ENCODE measurements around the gene ARHGDIB. TPM values are rescaled to one million over a fixed set of nuclear protein-coding genes. Genes with fewer than 3 reads are reported as not detected.
A peak's percentile ranks its signal among the peaks of the same experiment; 100 is the strongest.

The ARHGDIB gene
- total RNA-seq, 2 experiments from 2014 or later: 1,212 to 1,244 TPM

GRCh38 chr12:14931791-14932560, 29.4 kb downstream of the ARHGDIB start:
- H3K27ac Mint-ChIP-seq: no peak overlapping the region
- POLR2A ChIA-PET: interaction anchor here (0.7 kb wide), 3 partner anchors 20 to 1901 kb away, joined by 3 to 5 read pairs (median 5); no protein-coding TSS in a partner anchor
- H3K4me3 Mint-ChIP-seq: no peak overlapping the region
- no peaks in the 10 kb centered on the region for H3K9me3 Mint-ChIP-seq
- H3K36me3 Mint-ChIP-seq: peaks cover 47% of the 10 kb centered on the region
- DNase-seq (no peak), ATAC-seq (ENCODE audit: low read depth) (no peak)
- no peaks in the 10 kb centered on the region for H3K27me3 Mint-ChIP-seq
- no peaks in the 10 kb centered on the region for H3K4me1 Mint-ChIP-seq

GRCh38 chr12:14931359-14931758, 30.0 kb downstream of the ARHGDIB start:
- no peaks in the 10 kb centered on the region for H3K9me3 Mint-ChIP-seq
- ATAC-seq (ENCODE audit: low read depth): no peak
- no peaks in the 10 kb centered on the region for H3K27me3 Mint-ChIP-seq
- H3K4me1 Mint-ChIP-seq: no peaks in the 10 kb centered on the region
- DNase-seq: no peak
- POLR2A ChIA-PET: interaction anchor here (0.7 kb wide), 3 partner anchors 21 to 1901 kb away, joined by 3 to 5 read pairs (median 5); no protein-coding TSS in a partner anchor
- H3K4me3 Mint-ChIP-seq: no peak overlapping the region
- H3K36me3 Mint-ChIP-seq: peaks cover 45% of the 10 kb centered on the region
- no peak overlapping the region for H3K27ac Mint-ChIP-seq

GRCh38 chr12:14930299-14930698, 31.1 kb downstream of the ARHGDIB start:
- no peak overlapping the region for H3K4me3 Mint-ChIP-seq
- no peak for DNase-seq
- no peak for ATAC-seq (ENCODE audit: low read depth)
- no peak overlapping the region for H3K27ac Mint-ChIP-seq
- no peaks in the 10 kb centered on the region for H3K4me1 Mint-ChIP-seq
- peaks cover 45% of the 10 kb centered on the region for H3K36me3 Mint-ChIP-seq
- H3K9me3 Mint-ChIP-seq: no peaks in the 10 kb centered on the region
- POLR2A ChIA-PET: no interaction called here
- H3K27me3 Mint-ChIP-seq: no peaks in the 10 kb centered on the region

- Mint-ChIP-seq H3K27ac (no peak overlapping the region), H3K4me1 (no peaks in the 10 kb centered on the region), H3K27me3 (no peaks in the 10 kb centered on the region), H3K9me3 (no peaks in the 10 kb centered on the region), H3K36me3 (peaks cover 45% of the 10 kb centered on the region), H3K4me3 (no peak overlapping the region)
- DNase-seq (no peak), ATAC-seq (ENCODE audit: low read depth) (no peak)
- POLR2A ChIA-PET: no interaction called here
These were observed 32.5 kb downstream of the ARHGDIB start for GRCh38 chr12:14928931-14929330.

GRCh38 chr12:14927267-14927666, 34.1 kb downstream of the ARHGDIB start:
- peaks cover 39% of the 10 kb centered on the region for H3K36me3 Mint-ChIP-seq
- no peaks in the 10 kb centered on the region for H3K4me1 Mint-ChIP-seq
- H3K27ac Mint-ChIP-seq: no peak overlapping the region
- POLR2A ChIA-PET: interaction anchor here (0.9 to 1.2 kb wide), 2 partner anchors 8 to 25 kb away, joined by 3 read pairs; no protein-coding TSS in a partner anchor
- ATAC-seq (ENCODE audit: low read depth) (no peak), DNase-seq (no peak)
- H3K27me3 Mint-ChIP-seq: no peaks in the 10 kb centered on the region
- no peak overlapping the region for H3K4me3 Mint-ChIP-seq
- H3K9me3 Mint-ChIP-seq: no peaks in the 10 kb centered on the region

- peaks cover 17% of the 10 kb centered on the region for H3K4me1 Mint-ChIP-seq
- POLR2A ChIA-PET: no interaction called here
- DNase-seq: no peak
- no peaks in the 10 kb centered on the region for H3K9me3 Mint-ChIP-seq
- no peaks in the 10 kb centered on the region for H3K27me3 Mint-ChIP-seq
- H3K36me3 Mint-ChIP-seq: peaks cover 43% of the 10 kb centered on the region
- H3K27ac Mint-ChIP-seq: no peak overlapping the region
- H3K4me3 Mint-ChIP-seq: no peak overlapping the region
- ATAC-seq (ENCODE audit: low read depth): no peak
These were observed 36.9 kb downstream of the ARHGDIB start for GRCh38 chr12:14924541-14924940.

- no peaks in the 10 kb centered on the region for H3K9me3 Mint-ChIP-seq
- ATAC-seq (ENCODE audit: low read depth): no peak
- peaks cover 48% of the 10 kb centered on the region for H3K36me3 Mint-ChIP-seq
- POLR2A ChIA-PET: no interaction called here
- no peak overlapping the region for H3K27ac Mint-ChIP-seq
- peaks cover 20% of the 10 kb centered on the region for H3K4me1 Mint-ChIP-seq
- no peaks in the 10 kb centered on the region for H3K27me3 Mint-ChIP-seq
- DNase-seq: no peak
- H3K4me3 Mint-ChIP-seq: no peak overlapping the region
These were observed 37.5 kb downstream of the ARHGDIB start for GRCh38 chr12:14923944-14924343.

GRCh38 chr12:14921218-14921617, 40.2 kb downstream of the ARHGDIB start:
- DNase-seq (no peak), ATAC-seq (ENCODE audit: low read depth) (no peak)
- no peaks in the 10 kb centered on the region for H3K9me3 Mint-ChIP-seq
- peaks cover 61% of the 10 kb centered on the region for H3K36me3 Mint-ChIP-seq
- no peaks in the 10 kb centered on the region for H3K27me3 Mint-ChIP-seq
- peaks cover 22% of the 10 kb centered on the region for H3K4me1 Mint-ChIP-seq
- POLR2A ChIA-PET: interaction anchor here (1.2 kb wide), 1 partner anchor 13 kb away, joined by 3 read pairs; no protein-coding TSS in a partner anchor
- H3K27ac Mint-ChIP-seq: peak overlapping the region; percentile 39
- peak overlapping the region; percentile 18 for H3K4me3 Mint-ChIP-seq

- POLR2A ChIA-PET: interaction anchor here (1.2 kb wide), 1 partner anchor 14 kb away, joined by 3 read pairs; no protein-coding TSS in a partner anchor
- Mint-ChIP-seq H3K27me3 (no peaks in the 10 kb centered on the region), H3K4me3 (peak overlapping the region; percentile 18), H3K4me1 (peaks cover 22% of the 10 kb centered on the region), H3K9me3 (no peaks in the 10 kb centered on the region), H3K27ac (peak overlapping the region; percentile 39), H3K36me3 (peaks cover 68% of the 10 kb centered on the region)
- DNase-seq: no peak
- ATAC-seq (ENCODE audit: low read depth): peak; percentile 84
These were observed 40.8 kb downstream of the ARHGDIB start for GRCh38 chr12:14920475-14921126.

GRCh38 chr12:14919455-14919854, 41.9 kb downstream of the ARHGDIB start:
- DNase-seq (no peak), ATAC-seq (ENCODE audit: low read depth) (peak; percentile 55)
- Mint-ChIP-seq H3K27ac (no peak overlapping the region), H3K4me1 (peaks cover 22% of the 10 kb centered on the region), H3K27me3 (no peaks in the 10 kb centered on the region), H3K4me3 (no peak overlapping the region), H3K9me3 (no peaks in the 10 kb centered on the region), H3K36me3 (peaks cover 75% of the 10 kb centered on the region)
- POLR2A ChIA-PET: no interaction called here

GRCh38 chr12:14915736-14916135, 45.7 kb downstream of the ARHGDIB start:
- peaks cover 18% of the 10 kb centered on the region for H3K4me1 Mint-ChIP-seq
- H3K9me3 Mint-ChIP-seq: no peaks in the 10 kb centered on the region
- ATAC-seq (ENCODE audit: low read depth): no peak
- H3K36me3 Mint-ChIP-seq: peaks cover 79% of the 10 kb centered on the region
- H3K4me3 Mint-ChIP-seq: no peak overlapping the region
- no peaks in the 10 kb centered on the region for H3K27me3 Mint-ChIP-seq
- H3K27ac Mint-ChIP-seq: no peak overlapping the region
- no peak for DNase-seq
- POLR2A ChIA-PET: no interaction called here

- no peak overlapping the region for H3K27ac Mint-ChIP-seq
- no peak overlapping the region for H3K4me3 Mint-ChIP-seq
- ATAC-seq (ENCODE audit: low read depth) (no peak), DNase-seq (no peak)
- H3K36me3 Mint-ChIP-seq: peaks cover 78% of the 10 kb centered on the region
- no peaks in the 10 kb centered on the region for H3K27me3 Mint-ChIP-seq
- peaks cover 1% of the 10 kb centered on the region for H3K9me3 Mint-ChIP-seq
- peaks cover 15% of the 10 kb centered on the region for H3K4me1 Mint-ChIP-seq
- POLR2A ChIA-PET: no interaction called here
These were observed 48.0 kb downstream of the ARHGDIB start for GRCh38 chr12:14913381-14913781.

GRCh38 chr12:14911131-14911530, 50.3 kb downstream of the ARHGDIB start:
- no peak for DNase-seq
- ATAC-seq (ENCODE audit: low read depth): peak; percentile 11
- H3K4me1 Mint-ChIP-seq: peaks cover 14% of the 10 kb centered on the region
- H3K4me3 Mint-ChIP-seq: no peak overlapping the region
- POLR2A ChIA-PET: no interaction called here
- H3K9me3 Mint-ChIP-seq: peaks cover 1% of the 10 kb centered on the region
- peaks cover 68% of the 10 kb centered on the region for H3K36me3 Mint-ChIP-seq
- H3K27ac Mint-ChIP-seq: no peak overlapping the region
- H3K27me3 Mint-ChIP-seq: no peaks in the 10 kb centered on the region
